Peyer's patch (tissue), 4 donors: ENCODE results near the gene GPR158. TPM values are rescaled to one million over a fixed set of nuclear protein-coding genes. Genes with fewer than 3 reads are reported as not detected.

Experiments
- DNase-seq, 3 donors: peaks; one replicate each; pipeline ENCODE4 v3.0.0-alpha.2; 2017 to 2019
- H3K27ac ChIP-seq, 4 donors: fragments of 200-600 bp; sonication (generic); one replicate each; pipeline ENCODE4 v1.5.1; 2016 to 2019
- H3K27me3 ChIP-seq, 2 donors: fragments of 200-600 bp; sonication (generic); one replicate each; pipeline ENCODE4 v1.5.1; 2019
- H3K36me3 ChIP-seq, 3 donors: fragments of 200-600 bp; sonication (generic); one replicate each; pipeline ENCODE4 v1.5.1; 2016 to 2019
- H3K4me1 ChIP-seq, 4 donors: fragments of 200-600 bp; sonication (generic); one replicate each; pipeline ENCODE4 v1.5.1; 2016 to 2019
- H3K4me3 ChIP-seq, 4 donors: fragments of 200-600 bp; sonication (generic); 1 replicate in 3 of 4; 2 replicates in 1 of 4; pipeline ENCODE4 v1.5.1; 2016 to 2019; ENCODE audit warnings: mild to moderate bottlenecking in 1 of 4
- H3K9me3 ChIP-seq, 4 donors: fragments of 200-600 bp; sonication (generic); one replicate each; pipeline ENCODE4 v1.5.1; 2016 to 2019; ENCODE audit warnings: mild to moderate bottlenecking in 1 of 4
- CTCF ChIP-seq, 6 experiments: fragments of 450-650 bp in 4 of 6; fragments of 200-600 bp in 2 of 6; sonication (generic) in 1 of 6; IDR thresholded peaks; one replicate each; pipeline ENCODE4 v1.5.1; 2017 to 2019; ENCODE audit warnings: antibody characterized with exemption in 6 of 6, mild to moderate bottlenecking in 3 of 6, moderate library complexity in 1 of 6
- POLR2A ChIP-seq, 2 donors: fragments of 450-650 bp; IDR thresholded peaks; one replicate each; pipeline ENCODE4 v1.5.1; 2017; ENCODE audit warnings: antibody characterized with exemption in 2 of 2, mild to moderate bottlenecking in 2 of 2, moderate library complexity in 2 of 2
- total RNA-seq, 4 donors: library from RNA; depleted of rRNA; stranded (reverse); fragments of >200 nt; gene quantifications; one replicate each; pipeline ENCODE4 v1.1.0, GENCODE V29; 2016

The GPR158 gene
- total RNA-seq, 4 donors from 2014 or later: under 0.01 to 0.28 (median 0.27) TPM; not detected in 1

- Histone ChIP-seq H3K9me3 (no peaks in the 10 kb centered on the region), H3K36me3 (no peaks in the 10 kb centered on the region), H3K27ac (no peak overlapping the region), H3K4me3 (no peak overlapping the region), H3K4me1 (no peaks in the 10 kb centered on the region), H3K27me3 (no peaks in the 10 kb centered on the region)
- TF ChIP-seq CTCF (IDR thresholded peaks at IDR 0.05) (no peak), POLR2A (IDR thresholded peaks at IDR 0.05) (no peak)
- DNase-seq: no peak
Measured at GRCh38 chr10:25483999-25484398, 309.2 kb downstream of the GPR158 start.

GRCh38 chr10:25487266-25487665 lies 312.5 kb downstream of the GPR158 start:
- Histone ChIP-seq H3K4me3 (no peak overlapping the region), H3K9me3 (no peaks in the 10 kb centered on the region), H3K27ac (no peak overlapping the region), H3K4me1 (no peaks in the 10 kb centered on the region), H3K36me3 (no peaks in the 10 kb centered on the region), H3K27me3 (no peaks in the 10 kb centered on the region)
- TF ChIP-seq CTCF (IDR thresholded peaks at IDR 0.05): no peak
- no peak for TF ChIP-seq POLR2A (IDR thresholded peaks at IDR 0.05)
- DNase-seq: no peak

- Histone ChIP-seq H3K4me1 (no peaks in the 10 kb centered on the region), H3K9me3 (no peaks in the 10 kb centered on the region), H3K27ac (no peak overlapping the region)
Measured at GRCh38 chr10:25492040-25492439, 317.2 kb downstream of the GPR158 start.

GRCh38 chr10:25492680-25493079 lies 317.9 kb downstream of the GPR158 start:
- DNase-seq: no peak
- Histone ChIP-seq H3K4me3 (no peak overlapping the region), H3K27ac (no peak overlapping the region), H3K4me1 (no peaks in the 10 kb centered on the region), H3K9me3 (no peaks in the 10 kb centered on the region), H3K36me3 (no peaks in the 10 kb centered on the region), H3K27me3 (no peaks in the 10 kb centered on the region)
- TF ChIP-seq POLR2A (IDR thresholded peaks at IDR 0.05) (no peak), CTCF (IDR thresholded peaks at IDR 0.05) (no peak)

More at GRCh38 chr10:25492040-25492439, 317.2 kb downstream of the GPR158 start:
- no peak overlapping the region for H3K4me3 ChIP-seq
- no peaks in the 10 kb centered on the region for H3K27me3 ChIP-seq
- no peak for DNase-seq
- H3K36me3 ChIP-seq: no peaks in the 10 kb centered on the region
- no peak for TF ChIP-seq POLR2A (IDR thresholded peaks at IDR 0.05)
- no peak for TF ChIP-seq CTCF (IDR thresholded peaks at IDR 0.05)

GRCh38 chr10:25493122-25493893 lies 318.5 kb downstream of the GPR158 start:
- no peak overlapping the region for H3K4me3 ChIP-seq
- TF ChIP-seq CTCF (IDR thresholded peaks at IDR 0.05) (no peak), POLR2A (IDR thresholded peaks at IDR 0.05) (no peak)

More at GRCh38 chr10:25493122-25493893, 318.5 kb downstream of the GPR158 start:
- no peak overlapping the region for H3K27ac ChIP-seq
- H3K36me3 ChIP-seq: no peaks in the 10 kb centered on the region
- H3K9me3 ChIP-seq: no peaks in the 10 kb centered on the region
- DNase-seq: no peak
- H3K27me3 ChIP-seq: no peaks in the 10 kb centered on the region
- no peaks in the 10 kb centered on the region for H3K4me1 ChIP-seq
